NCI-H1436 (cell line): ENCODE data around the gene MYD88.

ENCODE experiments used
- DNase-seq: peaks from one replicate; lab custom pipeline; 2025; lab: John Stamatoyannopoulos, UW

Gene MYD88

DNA sequence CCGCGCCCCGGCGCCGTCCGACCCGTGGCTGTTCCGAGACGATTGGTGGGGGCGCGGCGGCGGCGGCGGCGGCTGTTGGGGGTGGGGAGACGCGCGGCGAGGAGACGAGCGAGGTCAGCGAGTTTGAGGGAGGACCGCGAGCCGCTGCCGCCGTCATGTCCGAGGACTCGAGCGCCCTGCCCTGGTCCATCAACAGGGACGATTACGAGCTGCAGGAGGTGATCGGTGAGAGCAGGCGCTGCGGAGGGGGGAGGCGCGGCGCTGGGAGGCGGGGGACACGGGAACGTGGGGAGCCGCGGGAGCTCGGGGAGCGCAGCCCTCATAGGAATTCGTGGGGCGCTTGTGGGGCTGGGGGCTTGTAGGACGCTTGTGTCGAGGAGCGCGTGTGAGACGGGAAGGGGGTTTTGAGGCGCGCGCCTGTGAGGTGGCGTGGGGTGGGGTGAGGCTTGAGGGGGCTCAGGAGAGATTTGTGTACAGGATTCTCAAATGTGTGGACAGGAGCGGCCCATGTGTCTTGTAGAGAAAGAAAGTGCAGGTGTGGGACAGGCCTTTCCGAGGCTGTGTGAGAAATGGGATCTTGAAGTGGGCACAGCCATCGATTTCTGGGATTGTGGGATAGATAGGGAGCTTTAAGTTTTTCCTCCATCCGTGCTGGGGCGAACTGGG is 27.4 kb downstream of the MYD88 start:
- DNase-seq: no peak

DNA sequence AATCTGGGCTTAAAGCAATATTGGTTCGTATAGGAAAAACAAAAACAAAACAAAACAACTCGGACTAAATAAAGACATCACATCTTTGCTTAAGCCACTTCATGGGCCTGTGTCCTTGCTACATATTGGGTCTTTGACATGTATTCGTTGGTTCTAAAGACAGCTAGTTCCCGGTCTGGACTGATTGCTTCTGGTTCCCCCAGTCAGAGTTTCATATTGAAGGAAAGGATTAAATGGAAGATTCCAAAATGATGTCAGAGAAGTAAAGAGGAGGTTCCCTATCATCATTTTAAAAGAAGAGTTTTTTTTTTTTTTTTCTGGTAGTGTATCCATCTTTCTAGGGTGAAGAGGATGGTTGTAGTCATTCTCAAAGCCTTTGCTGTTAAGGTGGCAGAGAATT is 29.1 kb downstream of the MYD88 start:
- DNase-seq: no peak

DNA sequence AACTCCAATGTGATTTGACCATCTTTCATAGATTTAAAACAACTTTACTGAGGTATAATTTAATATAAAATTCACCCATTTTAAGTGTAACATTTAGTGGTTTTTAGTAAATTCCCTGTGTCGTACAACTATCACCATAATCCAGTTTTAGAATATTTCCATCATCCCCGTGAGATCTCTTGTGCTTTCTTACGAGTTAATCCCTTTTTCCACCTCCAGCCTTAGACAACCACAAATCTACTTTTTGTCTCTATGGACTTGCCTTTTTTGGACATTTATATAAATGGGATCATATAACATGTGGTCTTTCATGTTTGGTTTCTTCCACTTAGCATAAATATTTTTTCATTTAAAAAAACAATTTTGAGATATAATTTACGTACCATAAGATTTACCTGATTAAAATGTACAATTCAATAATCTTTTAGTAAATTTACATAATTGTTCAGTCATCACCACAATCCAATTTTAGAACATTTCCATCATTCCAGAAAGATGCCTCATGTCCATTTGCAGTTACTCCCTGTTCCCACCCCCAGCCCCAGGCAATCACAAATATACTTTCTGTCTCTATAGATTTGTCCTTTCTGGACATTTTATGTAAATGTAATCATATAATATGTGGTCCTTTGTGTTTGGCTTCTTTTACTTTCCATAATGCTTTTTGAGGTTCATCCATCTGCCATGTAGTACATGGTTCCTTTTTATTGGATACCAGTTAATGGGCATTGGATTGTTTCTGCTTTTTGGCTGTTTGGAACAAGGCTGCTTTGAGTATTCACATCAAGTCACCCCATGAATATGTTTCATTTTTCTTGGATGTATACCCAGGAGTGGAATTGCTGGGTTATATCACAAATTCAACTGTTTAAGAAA is 29.9 kb downstream of the MYD88 start:
- no peak for DNase-seq

DNA sequence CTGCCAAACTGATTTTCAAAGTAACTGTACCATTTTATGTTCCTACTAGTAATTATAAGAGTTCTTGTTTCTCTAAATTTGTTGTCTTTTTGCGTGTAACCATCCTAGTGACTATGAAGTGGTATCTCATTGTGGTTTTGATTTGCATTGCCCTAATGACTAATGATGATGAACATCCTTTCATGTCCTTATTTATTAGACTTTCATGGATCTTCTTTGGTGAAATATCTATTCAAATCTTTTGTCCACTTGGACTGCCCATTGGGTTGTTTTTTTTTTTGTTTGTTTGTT is 30.5 kb downstream of the MYD88 start:
- DNase-seq: no peak

DNA sequence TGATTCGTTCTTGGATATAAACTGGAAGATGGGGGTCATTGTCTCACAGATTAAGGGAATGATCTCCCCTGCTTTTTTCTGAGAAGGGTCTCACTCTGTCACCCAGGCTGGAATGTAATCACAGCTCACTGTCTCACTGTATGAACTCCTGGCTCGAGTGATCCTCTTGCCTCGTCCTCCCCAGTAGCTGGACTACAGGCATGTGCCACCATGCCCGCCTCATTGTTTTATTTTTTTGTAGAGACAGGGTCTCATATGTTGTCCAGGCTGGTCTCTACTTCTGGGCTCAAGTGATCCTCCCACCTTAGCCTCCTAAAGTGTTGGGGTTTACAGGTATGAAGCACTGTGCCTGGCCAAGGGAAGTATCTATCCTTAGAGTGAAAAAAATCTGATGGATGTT is 32.3 kb downstream of the MYD88 start:
- no peak for DNase-seq

DNA sequence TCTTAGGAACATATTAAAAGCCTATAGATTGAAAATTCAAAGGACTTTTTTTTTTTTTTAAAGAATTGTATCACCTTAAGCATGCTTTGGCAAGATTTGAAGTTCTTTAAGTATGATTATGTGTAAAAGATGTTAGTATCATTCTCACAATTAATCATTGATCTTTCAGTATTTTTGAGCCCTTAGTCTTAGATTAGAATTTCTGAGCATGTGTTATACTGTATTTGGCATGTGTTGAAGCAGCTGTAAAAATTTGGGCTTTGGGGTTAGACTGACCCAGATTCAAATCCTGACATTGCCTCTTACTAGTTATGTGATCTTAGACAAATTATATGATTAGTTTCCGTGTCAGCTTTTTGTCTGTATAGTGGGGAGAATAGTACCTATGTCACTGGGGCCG is 33.2 kb downstream of the MYD88 start:
- DNase-seq: no peak

DNA sequence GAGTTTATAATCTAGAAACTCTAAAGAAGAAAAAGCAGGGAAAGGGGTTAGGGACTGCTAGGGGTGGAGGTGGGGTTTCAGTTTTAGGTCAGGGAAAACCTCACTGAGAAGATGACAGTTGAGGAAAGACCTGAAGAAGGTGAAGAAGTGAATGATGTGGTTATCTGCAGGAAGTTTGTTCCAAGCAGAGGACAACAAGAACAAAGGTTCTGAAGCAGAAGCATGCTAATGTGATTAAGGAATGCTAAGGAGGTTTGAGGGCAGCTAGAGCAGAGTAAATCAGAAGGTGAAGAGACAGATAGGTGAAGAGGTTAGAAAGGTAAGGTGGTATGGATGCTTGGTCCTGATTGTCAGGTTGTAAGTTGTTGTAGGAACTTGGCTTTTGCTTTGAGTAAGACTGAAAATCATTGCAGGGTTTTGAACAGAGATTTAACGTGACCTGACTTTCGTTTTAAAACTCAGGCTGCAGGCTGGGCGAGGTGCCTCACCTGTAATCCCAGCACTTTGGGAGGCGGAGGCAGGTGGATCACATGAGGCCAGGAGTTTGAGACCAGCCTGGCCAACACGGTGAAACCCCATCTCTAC is 35.5 kb downstream of the MYD88 start:
- DNase-seq: no peak

DNA sequence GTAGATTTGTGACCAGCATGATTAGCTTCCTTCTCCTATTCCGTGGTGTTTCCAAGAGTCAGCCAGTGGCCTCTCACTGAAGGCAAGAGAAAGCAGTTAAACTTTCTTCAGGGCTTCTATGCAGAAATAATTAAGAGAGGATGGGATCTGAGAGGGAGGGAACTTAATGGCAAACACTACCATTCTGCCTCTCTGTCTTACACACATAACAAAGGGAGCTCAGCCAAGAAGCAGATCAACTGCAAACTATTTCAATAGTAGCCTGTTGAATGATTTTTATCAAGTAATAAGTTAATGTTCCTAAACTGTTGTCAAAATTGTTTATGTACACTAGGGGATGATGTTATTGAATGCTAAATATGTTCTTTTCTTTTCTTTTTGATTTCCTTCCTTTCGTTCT is 38.7 kb downstream of the MYD88 start:
- DNase-seq: no peak

DNA sequence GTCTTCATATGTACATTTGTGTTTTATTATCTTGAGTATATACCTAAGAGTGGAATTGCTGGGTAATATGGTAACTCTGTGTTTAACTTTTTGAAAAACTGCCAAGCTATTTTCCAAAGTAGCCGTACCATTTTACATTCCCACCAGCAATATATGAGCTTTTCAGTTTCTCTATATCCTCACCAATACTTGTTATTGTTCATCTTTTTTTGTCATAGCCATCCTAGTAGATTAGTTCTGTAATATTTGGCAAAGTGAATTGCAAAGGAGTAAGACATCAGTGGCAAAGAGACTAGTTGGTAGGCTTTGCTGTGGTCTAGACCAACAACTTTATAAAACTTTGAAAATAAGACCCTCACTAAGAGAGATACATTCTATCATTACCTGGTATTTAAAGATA is 48.3 kb downstream of the MYD88 start:
- no peak for DNase-seq

DNA sequence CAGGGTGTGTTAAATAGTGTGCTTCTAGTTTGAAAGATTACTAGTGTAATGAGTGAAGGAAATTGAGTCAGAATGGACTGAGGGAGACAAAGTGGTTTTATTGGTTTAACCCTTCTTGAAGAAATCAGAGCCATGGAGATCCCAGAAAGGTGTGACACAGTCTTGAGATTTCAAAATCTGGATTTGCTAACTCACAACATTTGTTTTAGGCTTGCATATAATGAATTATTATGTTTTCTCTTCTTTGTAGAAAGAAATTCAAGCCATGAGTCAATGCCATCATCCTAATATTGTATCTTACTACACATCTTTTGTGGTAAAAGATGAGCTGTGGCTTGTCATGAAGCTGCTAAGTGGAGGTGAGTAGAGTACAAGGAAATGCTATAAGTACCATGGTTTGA is 52.0 kb downstream of the MYD88 start:
- DNase-seq: no peak
